Loucy (cell line): Measurements from ENCODE around the gene MRPS27.

Experiments
- H2AFZ ChIP-seq: fragments of 200-600 bp; sonication (generic); 2 replicates; pipeline ENCODE4 v1.6.0; 2016; ENCODE audit warnings: antibody characterized with exemption, mild to moderate bottlenecking, low read length, moderate library complexity
- H3F3A ChIP-seq: fragments of 200-600 bp; 2 replicates; pipeline ENCODE4 v1.6.0; 2016; ENCODE audit warnings: antibody characterized with exemption, low read depth, mild to moderate bottlenecking
- H3K27me3 ChIP-seq: fragments of 200-600 bp; sonication (generic); 2 replicates; pipeline ENCODE4 v1.6.1; 2014; ENCODE audit warnings: low read length, mild to moderate bottlenecking; ENCODE audit not compliant: insufficient read depth, poor library complexity, severe bottlenecking
- H3K36me3 ChIP-seq: fragments of 200-600 bp; sonication (generic); 2 replicates; pipeline ENCODE4 v1.6.1; 2016; ENCODE audit warnings: low read length; ENCODE audit not compliant: insufficient read depth
- H3K4me1 ChIP-seq: fragments of 200-600 bp; sonication (generic); 2 replicates; pipeline ENCODE4 v1.5.1; 2014; ENCODE audit warnings: low read length, mild to moderate bottlenecking; ENCODE audit not compliant: insufficient read depth, poor library complexity, severe bottlenecking
- H3K4me2 ChIP-seq: fragments of 200-600 bp; sonication (generic); 2 replicates; pipeline ENCODE4 v1.6.0; 2014; ENCODE audit warnings: antibody characterized with exemption, low read length, low read depth, mild to moderate bottlenecking; ENCODE audit not compliant: poor library complexity, severe bottlenecking
- H3K4me3 ChIP-seq: fragments of 200-600 bp; sonication (generic); 2 replicates; pipeline ENCODE4 v1.5.1; 2014; ENCODE audit warnings: low read length, mild to moderate bottlenecking, mixed read lengths; ENCODE audit not compliant: poor library complexity, severe bottlenecking
- H3K79me2 ChIP-seq: fragments of 200-600 bp; sonication (generic); 2 replicates; pipeline ENCODE4 v1.6.1; 2014; ENCODE audit warnings: low read length; ENCODE audit not compliant: insufficient read depth
- H3K9ac ChIP-seq: fragments of 200-600 bp; sonication (generic); 2 replicates; pipeline ENCODE4 v1.6.0; 2014; ENCODE audit warnings: mild to moderate bottlenecking, low read depth, low read length, moderate library complexity; ENCODE audit not compliant: poor library complexity, severe bottlenecking
- H3K9me2 ChIP-seq: fragments of 200-600 bp; sonication (generic); replicated peaks from 2 replicates; pipeline ENCODE4 v1.6.1; 2016; ENCODE audit warnings: low read depth, low read length, mixed read lengths
- H3K9me3 ChIP-seq: fragments of 200-600 bp; sonication (generic); 2 replicates; pipeline ENCODE4 v1.6.1; 2014; ENCODE audit warnings: mild to moderate bottlenecking, antibody characterized with exemption, low read length, low read depth; ENCODE audit not compliant: insufficient read depth
- H4K20me1 ChIP-seq: fragments of 200-600 bp; sonication (generic); 2 replicates; pipeline ENCODE4 v1.6.0; 2014; ENCODE audit warnings: antibody characterized with exemption, low read length, mild to moderate bottlenecking; ENCODE audit not compliant: insufficient read depth, poor library complexity, severe bottlenecking
- EZH2phosphoT487 ChIP-seq: fragments of 200-600 bp; IDR thresholded peaks from 2 replicates; pipeline ENCODE4 v1.6.1; 2018; ENCODE audit warnings: antibody characterized with exemption, mild to moderate bottlenecking, moderate library complexity, borderline replicate concordance
- TF ChIP-seq, protein P1 (sequence below): fragments of 200-600 bp; sonication (generic); conservative IDR thresholded peaks from 2 replicates; pipeline ENCODE4 v1.5.1; 2014; ENCODE audit warnings: mild to moderate bottlenecking, antibody characterized with exemption, low read length

MRPS27 gene

DNA sequence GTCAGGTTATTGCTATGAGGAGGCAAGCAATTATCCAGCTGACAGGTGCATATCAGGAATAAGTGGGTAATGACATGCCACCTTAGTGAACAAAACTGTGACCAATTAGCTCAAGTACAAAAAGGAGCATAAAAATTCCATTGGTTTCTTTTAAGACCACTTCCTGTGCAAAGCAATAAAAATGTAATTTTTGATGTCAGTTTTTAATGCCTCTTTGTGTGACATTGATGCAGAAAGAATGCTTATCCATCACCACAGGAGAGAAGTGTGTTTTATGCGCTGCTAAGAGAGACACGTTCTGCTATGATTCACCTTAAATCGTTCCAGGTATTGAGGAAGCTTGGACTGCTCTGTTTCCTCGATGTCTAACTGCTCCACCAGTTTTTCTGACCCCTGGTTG is 96.7 kb downstream of the MRPS27 start:
- peaks cover 78% of the 10 kb centered on the region for H3K36me3 ChIP-seq
- H2AFZ ChIP-seq: no peak overlapping the region
- peak overlapping the region; percentile 50 for H3K4me2 ChIP-seq
- H3K79me2 ChIP-seq: no peaks in the 10 kb centered on the region
- no peaks in the 10 kb centered on the region for H3K9me3 ChIP-seq
- no peak for TF ChIP-seq EZH2phosphoT487
- TF ChIP-seq, protein P1, sequence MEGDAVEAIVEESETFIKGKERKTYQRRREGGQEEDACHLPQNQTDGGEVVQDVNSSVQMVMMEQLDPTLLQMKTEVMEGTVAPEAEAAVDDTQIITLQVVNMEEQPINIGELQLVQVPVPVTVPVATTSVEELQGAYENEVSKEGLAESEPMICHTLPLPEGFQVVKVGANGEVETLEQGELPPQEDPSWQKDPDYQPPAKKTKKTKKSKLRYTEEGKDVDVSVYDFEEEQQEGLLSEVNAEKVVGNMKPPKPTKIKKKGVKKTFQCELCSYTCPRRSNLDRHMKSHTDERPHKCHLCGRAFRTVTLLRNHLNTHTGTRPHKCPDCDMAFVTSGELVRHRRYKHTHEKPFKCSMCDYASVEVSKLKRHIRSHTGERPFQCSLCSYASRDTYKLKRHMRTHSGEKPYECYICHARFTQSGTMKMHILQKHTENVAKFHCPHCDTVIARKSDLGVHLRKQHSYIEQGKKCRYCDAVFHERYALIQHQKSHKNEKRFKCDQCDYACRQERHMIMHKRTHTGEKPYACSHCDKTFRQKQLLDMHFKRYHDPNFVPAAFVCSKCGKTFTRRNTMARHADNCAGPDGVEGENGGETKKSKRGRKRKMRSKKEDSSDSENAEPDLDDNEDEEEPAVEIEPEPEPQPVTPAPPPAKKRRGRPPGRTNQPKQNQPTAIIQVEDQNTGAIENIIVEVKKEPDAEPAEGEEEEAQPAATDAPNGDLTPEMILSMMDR: no peak
- peaks cover 48% of the 10 kb centered on the region for H3K4me1 ChIP-seq
- H4K20me1 ChIP-seq: peaks cover 11% of the 10 kb centered on the region
- H3K4me3 ChIP-seq: no peak overlapping the region
- H3F3A ChIP-seq: no peaks in the 10 kb centered on the region
- no peaks in the 10 kb centered on the region for H3K9me2 ChIP-seq
- no peak overlapping the region for H3K9ac ChIP-seq
- H3K27me3 ChIP-seq: no peaks in the 10 kb centered on the region

- no peaks in the 10 kb centered on the region for H3K79me2 ChIP-seq
- H4K20me1 ChIP-seq: peaks cover 4% of the 10 kb centered on the region
- no peak overlapping the region for H3K4me2 ChIP-seq
- H2AFZ ChIP-seq: no peak overlapping the region
- H3K4me3 ChIP-seq: no peak overlapping the region
- H3K4me1 ChIP-seq: peaks cover 46% of the 10 kb centered on the region
- H3K9me2 ChIP-seq: no peaks in the 10 kb centered on the region
- TF ChIP-seq EZH2phosphoT487: no peak
- TF ChIP-seq, protein P1: no peak
- H3F3A ChIP-seq: no peaks in the 10 kb centered on the region
- peaks cover 84% of the 10 kb centered on the region for H3K36me3 ChIP-seq
- H3K27me3 ChIP-seq: no peaks in the 10 kb centered on the region
- H3K9ac ChIP-seq: no peak overlapping the region
- H3K9me3 ChIP-seq: no peaks in the 10 kb centered on the region
Measured at GRCh38 chr5:72222521-72222920, 97.5 kb downstream of the MRPS27 start.

DNA sequence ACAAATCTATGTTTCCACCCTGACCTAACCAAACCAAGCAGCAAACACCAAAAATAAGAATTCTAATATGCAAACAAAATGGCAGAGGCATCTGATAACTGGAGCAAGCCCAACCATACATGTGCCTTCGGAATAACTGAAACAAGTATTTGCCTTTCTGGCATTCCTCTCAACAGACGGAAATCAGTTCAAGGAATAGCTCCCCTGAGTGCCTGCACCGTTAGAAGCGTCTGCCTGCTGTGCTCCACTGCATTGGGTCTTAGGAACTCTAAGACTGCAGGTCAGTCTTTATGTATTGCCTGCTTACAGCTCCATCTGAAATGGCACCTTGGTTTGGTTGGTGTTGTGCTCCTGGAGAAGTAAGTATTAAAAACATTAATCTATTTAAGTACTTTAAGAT is 98.5 kb downstream of the MRPS27 start:
- Histone ChIP-seq H3K9me3 (no peaks in the 10 kb centered on the region), H4K20me1 (no peaks in the 10 kb centered on the region), H2AFZ (no peak overlapping the region), H3K27me3 (no peaks in the 10 kb centered on the region), H3K9ac (no peak overlapping the region), H3K79me2 (no peaks in the 10 kb centered on the region), H3F3A (no peaks in the 10 kb centered on the region), H3K36me3 (peaks cover 81% of the 10 kb centered on the region), H3K4me3 (no peak overlapping the region), H3K4me2 (no peak overlapping the region), H3K9me2 (no peaks in the 10 kb centered on the region), H3K4me1 (peaks cover 37% of the 10 kb centered on the region)
- TF ChIP-seq, protein P1: no peak
- TF ChIP-seq EZH2phosphoT487: no peak
